ENCODE data around the gene STK10.

Gene STK10

DNA sequence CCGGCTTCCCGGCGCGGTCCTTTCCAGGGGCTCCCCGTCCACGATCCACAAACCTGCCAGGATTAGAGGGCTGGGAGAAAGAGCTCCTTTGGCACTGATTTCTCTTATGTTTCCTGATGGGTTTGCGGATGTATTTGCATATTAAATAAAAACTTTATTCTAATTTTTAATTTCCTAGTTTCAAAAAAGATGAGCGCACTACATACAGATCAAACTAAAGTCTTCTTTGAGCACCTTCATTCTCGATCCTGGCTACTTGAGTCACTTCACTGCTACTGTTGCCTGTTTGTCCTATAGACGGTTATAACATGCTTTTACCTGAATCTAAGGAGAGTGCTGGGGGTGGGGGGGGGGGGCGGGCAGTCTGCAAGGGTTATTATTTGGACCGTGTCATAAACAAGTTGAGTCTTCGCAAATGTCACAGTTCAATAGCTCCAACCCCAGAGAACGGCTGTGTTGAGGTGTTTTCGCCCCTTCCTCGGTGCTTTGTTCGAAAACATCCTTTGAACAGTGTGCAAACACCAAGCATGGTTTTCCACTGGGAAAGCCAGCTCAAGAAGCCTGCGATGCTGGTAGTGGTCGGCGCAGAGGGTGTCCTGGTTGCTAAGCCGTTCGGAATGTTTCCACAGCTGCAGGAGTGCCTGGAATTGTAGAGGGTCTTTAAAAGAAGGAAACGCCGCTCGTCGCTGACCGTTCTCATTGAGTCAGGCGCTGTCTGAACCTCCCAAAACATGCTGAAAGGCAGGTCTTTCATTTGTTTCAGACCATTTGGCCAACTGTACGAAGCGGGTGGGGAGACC is 1.1 kb upstream of the STK10 start:
- peak; percentile 49 for DNase-seq

DNA sequence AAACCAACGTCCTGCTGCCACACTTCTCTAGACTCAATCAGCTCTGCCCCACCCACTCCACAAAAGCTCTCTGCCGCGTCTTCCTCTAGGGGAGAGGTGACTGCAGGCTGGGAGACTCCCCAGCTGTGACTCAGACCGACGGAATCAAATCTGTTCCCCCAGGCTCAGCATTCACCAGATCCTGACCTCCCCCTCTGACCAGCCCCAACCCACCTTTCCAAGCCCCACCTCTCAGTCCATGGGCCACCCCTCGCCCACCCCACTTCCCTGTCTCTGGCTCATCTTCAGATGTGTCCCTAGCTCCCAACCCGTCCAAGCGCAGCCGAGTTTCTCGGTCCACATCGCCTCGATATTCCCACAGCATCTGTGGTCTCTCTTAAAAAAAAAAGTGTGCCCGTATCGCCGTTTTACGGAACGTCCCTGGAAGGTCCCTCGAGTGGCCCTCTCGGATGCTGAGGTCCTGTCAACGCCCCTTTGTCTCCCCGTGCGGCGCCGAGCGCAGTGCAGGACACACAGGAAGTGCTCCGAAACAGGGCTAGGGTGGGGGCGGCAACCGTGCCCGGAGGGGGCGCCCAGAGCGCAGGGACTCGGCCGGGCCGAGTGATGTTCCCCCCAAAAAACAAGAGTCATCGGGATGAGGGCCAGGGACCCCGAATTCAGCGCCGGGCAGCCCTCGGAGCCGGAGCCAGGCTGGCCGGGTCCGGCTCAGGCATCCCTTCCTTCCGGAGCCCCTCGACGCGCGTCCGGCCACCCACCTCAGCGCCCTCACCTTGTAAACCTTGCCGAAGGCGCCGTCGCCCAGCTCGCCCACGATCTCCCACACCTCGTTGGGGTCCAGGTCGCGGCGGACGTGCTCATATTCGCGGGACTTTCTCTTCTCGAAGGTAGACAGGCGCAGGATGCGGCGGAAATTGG is 649 bp downstream of the STK10 start:
- DNase-seq, result peak; percentile 71

DNA sequence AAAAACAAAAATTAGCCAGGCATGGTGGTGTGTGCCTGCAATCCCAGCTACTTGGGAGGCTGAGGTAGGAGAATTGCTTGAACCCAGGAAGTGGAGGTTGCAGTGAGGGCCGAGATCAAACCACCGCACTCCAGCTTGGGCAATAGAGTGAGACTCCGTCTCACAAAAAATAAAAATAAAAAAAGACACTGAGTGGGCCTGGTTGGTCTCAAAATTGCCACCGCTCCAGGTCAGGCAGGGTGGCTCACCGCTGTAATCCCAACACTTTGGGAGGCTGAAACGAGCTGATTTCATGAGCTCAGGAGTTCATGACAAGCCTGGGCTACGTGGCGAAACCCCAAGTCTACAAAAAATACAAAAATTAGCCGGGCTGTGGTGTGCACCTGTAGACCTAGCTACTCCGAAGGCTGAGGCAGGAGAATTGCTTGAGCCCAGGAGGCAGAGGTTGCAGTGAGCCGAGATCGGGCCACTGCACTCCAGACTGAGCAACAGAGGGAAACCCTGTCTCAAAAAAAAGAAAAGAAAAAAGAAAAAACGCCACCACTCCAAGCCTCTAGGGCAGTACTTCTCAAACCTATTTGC is 1.8 kb downstream of the STK10 start:
- no peak for DNase-seq

DNA sequence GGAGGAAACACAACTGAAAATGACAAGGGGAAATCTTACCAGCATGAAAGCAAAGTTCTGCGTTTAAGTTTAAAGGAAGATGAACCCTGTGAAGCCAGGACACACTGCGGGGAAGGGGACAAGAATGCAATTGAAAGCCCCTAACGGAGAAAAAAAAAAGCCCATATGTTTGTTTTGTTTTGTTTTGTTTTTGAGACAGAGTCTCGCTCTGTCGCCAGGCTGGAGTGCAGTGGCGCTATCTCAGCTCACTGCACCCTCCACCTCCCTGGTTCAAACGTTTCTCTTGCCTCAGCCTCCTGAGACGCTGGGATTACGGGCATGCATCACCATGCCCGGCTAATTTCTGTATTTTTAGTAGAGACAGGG is 2.9 kb downstream of the STK10 start:
- no peak for DNase-seq

DNA sequence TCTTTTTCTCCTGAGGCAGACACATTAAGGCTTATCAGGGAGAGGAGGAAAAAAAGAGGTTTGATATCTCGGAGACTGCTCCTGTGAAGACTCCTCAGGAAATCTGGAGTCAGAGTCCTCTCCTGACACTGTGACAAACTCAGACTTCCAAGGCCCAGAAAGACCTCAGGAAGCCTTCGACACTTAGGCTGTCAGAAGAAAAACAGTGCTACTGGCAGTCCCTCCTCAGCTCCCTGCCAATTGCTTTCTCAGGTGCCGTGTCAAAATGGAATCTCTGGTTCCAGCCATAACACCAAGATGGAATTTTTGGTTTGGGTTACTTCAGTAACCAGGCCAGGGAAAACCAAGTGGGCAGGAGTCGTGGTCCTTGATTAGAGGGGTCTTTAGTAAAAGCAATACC is 4.1 kb downstream of the STK10 start:
- DNase-seq, result no peak

DNA sequence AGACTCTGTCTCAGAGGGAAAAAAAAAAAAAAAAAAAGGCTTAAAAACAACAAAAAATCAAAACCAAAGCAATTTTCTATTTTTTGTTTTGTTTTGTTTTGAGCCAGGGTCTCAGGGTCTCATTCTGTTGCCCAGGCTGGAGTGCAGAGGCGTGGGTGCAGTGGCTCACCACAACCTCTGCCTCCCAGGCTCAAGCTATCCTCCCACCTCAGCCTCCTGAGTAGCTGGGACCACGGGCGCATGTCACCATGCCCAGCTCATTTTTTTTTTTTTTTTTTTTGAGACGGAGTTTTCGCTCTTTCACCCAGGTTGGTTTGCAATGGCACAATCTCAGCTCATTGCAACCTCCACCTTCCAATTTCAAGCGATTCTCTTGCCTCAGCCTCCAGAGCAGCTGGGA is 5.7 kb downstream of the STK10 start:
- no peak for DNase-seq

DNA sequence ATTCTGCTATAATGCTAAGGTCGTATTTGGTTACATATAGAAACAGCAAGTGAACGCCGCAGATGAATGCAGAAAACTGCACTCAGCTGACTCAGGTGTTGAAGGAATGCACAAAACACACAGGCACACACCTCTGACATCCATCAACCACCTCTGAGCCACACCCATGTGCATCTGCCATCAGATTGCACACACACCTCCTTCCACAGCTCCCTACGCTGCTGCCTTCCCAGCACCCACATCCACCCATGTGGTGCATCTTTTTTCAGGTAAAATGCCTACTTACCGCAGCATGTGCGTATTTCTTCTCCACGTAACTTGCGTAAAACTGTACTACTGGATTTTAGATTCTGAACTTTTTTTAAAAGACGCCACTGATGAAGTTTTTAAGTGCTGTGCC is 7.1 kb downstream of the STK10 start:
- no peak for DNase-seq

DNA sequence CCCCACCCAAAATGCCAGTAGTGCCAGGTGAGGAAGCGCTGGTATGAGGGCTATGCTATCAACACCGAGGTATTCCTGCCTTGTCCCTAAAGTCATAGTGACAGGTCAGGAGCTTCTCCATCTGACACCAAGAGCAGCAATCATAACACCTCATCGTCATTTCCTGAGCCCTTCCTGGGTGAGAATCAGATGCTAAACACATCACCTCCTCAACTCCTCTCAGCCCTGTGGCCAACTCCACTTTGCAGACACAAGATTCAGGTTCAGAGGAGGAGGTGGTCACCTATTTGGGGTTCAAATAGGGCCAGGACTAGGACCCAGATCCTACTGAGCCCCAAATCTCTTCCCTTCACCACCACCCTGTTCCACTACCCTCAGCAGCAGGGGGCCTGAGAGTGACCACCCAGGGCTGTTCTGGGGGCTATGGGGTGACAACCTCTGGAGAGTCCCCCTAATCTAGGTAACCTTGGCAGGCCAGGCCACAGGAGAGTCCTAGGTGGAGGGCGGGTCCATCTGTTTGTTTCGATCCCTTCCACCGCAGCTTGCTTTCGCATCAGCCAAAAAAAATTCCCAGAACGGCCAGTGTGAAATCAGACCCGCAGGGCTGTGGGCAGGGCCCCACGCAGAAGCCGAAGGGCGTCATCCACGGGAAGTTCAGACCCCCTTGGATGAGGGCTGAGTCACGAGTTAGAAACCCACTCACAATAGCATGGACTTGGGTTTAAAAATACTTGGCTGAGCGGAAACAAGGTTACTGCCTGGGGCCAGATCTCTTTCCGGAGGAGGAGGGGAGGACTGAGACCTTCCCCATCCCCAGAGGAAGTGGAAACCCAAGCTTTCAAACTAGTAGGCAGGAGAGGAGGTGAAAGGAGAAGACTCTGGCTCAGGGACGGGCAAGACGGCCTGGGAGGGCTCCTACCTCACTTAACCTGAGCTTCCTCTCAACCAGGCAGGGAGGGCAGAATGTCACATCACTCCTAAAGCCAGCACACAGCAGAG is 8.7 kb downstream of the STK10 start:
- DNase-seq, result no peak

DNA sequence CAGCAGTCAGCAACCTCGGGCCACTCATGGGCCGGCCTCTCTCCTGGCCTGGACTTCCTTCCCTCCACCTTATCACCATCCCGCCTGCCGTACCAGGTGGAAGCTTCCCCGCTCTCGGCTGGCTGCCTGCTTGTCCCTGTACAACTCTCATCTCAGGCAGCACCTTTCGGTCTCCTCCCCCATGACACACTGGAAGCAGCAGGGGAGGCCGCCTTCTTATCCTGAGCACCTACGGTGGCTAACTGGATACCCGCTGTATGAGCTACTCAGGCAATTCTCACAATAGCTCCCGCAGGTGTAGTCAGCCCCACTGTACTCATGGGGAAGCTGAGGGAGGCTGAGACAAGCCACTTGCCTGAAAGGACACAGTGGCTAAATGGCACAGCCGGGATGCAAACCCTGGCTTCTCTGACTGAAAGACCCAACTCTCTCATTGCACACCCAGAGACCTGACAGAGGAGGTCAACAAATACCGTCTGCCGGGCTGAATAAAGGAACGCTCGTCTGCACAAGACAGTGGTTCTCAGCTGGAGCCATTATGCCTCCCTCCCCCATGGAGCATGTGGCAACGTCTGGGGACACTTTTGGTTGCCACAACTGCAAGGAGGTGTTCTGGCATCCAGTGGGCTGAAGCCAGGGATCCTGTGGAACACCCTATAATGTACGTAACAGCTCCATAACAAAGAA is 9.6 kb downstream of the STK10 start:
- DNase-seq, result peak; percentile 25

DNA sequence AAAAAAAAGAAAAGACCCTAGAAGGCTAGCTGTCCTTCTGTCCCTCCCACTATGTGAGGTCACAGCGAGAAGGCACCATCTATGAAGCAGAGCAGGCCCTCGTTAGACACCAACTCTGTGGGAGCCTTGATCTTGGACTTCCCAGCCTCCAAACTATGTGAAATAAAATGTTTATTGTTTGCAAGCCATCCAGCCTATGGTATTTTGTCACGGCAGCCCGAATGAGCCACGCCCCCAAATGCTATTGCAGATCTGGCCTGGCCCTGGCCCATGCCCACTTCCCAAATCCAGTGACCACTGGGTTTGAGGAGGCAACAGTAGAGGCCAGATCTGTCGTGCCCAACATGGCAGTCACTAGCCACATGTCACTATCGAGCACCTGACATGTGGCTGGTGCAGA is 10.8 kb downstream of the STK10 start:
- no peak for DNase-seq

DNA sequence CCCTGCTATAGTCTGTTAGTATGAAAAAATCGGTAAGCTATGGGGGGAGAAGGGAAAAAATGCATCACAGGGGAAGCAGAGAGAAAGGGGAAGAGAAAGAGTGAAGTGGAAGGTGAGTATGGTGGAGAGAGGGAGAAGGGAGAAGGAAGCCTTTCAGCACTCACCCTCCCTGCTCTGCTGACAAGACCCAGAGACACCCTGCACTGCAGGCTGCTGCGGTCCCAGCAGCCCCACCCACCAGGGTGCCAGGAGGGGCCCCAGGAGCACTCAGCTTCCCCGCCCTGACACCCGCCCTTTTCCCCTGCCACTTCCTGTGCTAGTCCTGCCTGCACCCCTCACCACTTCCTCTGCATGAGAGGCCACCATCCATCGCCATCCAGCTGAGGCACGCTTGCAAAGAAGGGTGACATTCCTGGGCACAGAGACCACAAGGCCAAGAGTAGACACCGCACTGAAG is 12.7 kb downstream of the STK10 start:
- DNase-seq, result peak; percentile 10

DNA sequence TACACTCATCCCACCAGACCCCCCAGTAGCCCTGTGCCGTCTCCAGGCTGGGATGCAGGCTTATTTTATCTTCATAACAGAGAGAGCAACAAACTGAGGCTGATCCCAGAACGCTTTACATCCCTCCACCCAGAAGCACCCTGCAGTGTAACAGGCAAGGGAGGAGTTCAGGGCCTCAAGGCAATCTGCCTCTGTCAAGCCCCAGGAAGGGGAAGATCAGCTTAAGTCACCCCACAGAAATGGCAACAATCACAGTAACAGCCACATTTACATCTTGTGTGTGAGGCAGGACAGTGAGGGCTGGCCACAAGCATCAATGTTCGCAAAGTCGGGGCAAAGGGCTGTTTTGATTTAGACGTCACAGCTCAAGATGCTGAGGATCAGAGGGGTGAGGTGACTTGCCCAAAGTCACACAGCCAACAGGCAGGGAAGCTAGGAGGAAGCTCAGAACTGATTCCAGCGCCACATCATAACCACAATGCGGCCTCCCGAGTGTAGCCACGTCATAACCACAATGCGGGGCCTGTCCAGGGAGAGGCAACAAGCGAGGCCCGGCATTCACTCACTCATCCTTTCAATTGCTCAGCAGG is 14.4 kb downstream of the STK10 start:
- no peak for DNase-seq

DNA sequence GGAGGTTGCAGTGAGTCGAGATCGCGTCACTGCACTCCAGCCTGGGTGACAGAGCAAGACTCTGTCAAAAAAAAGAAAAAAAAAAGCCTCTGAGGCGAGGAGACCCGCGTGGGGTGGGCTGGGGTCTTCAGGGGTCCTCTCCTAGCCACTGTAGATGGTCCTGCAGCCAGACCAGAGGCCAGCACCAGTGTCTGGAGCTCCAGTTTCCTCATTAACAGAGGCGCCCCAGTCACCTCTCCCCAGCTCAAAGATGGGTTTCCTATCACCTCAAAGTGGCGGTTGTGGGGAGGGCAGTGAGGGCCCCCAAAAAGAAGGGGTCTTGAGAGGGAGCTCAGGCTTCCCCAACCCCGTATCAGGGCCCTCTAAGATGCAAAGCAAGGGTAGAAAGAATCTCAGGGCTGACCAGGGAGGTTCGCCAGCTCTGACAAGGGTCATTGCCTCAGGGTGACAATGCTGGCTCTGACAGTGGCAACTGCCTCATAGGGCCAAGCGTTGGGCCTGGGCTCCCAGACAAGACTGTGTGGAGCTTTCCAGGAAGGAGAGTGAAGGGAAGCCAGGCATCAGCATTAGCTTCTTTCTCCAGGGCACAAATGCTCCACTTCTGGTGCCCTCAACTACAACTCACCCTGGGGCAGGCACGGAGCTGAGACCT is 15.0 kb downstream of the STK10 start:
- DNase-seq, result no peak

DNA sequence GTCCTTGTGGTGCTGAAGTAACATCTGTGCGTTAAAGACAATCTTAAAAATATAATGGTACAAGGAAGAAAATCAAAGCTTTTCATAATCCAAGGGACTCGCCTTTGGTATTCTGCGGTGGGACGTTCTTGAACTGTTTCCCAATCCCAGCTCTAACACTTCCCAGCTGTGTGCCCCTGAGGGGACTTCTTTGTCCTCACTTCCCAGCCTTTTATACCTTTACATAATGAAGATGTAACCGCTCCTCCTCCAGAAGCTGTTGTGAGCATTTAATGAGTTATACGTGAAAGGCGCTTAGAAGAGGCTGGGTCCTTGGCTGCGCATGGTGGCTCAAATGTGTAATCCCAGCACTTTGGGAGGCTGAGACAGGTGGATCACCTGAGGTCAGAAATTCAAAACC is 16.9 kb downstream of the STK10 start:
- DNase-seq, result no peak

DNA sequence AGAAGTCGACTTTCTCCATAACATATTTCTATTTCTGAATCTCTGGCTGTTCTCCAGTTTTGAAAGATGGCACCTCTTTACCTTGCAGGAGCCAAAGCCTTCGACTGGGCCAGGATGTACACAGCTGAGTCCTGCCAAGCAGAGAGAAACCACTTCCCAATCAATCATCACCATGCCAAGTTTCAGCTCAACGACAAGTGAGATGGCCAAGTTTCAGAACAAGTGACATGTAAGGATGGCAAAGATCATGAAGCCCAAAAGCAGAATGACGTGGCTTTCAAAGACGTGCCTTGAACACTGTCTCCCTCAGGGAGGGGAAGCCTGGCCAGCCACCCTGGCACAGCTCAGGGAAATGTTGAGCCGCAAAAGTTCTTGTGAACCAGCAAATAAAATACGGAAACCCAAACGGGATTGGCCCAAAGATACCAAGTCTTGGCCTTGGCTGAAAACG is 17.7 kb downstream of the STK10 start:
- no peak for DNase-seq

DNA sequence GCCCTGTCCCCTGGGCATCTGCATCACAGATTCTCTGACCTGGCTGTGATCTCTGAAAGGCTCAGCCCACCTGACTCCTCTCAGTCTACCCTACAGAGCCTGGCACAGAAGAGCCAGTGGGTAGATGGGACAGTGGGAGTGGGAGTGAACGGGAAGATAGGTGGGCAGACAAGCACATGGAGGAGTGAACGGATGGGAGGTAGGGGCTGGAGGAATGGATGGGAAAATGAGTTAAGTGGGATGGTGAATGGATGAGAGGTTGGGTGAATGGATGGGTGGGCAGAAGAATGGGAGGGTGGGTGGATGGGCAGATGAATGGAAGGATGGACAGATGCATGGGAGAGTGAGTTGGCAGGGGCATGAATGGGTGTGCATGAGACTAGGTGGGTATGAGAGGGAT is 18.8 kb downstream of the STK10 start:
- no peak for DNase-seq

DNA sequence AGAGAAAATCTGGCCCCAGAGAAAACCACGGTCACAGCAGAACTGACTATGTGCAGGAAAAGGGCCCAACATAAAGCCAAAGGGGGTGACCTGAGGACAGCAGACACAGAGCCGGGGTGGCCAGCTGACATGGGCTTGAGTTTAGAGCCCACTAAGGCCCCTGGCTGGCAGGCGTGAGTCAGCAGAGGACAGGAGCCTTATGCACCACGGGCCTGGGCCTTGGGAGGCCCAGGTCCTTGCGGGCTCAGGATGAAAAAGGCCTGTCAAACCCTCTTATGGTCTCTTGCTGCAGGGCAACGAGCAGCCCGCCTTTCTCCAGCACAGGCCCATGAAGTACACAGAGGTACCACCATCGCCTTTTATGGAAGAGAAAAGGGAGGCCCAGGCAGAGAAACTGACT is 19.7 kb downstream of the STK10 start:
- DNase-seq, result no peak

DNA sequence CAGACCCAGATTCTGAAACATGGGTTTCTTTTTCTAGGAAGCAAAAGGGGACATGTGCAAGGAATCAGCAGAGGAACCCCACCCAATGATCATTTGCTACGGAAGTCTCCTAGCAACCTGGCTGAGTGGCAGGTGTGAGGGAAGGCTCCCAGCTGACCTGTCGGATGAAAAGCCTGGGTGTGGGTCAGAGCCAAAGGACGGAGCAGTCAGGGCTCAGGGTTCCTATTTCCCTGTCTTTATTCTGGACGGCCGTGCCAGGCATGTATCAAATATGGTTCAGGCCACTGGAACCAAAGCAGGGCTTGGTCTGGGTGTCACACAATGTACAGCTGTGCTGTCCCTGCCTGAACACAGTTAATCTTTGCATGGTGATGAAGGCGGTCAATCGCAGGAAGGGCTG is 20.1 kb downstream of the STK10 start:
- peak; percentile 26 for DNase-seq

DNA sequence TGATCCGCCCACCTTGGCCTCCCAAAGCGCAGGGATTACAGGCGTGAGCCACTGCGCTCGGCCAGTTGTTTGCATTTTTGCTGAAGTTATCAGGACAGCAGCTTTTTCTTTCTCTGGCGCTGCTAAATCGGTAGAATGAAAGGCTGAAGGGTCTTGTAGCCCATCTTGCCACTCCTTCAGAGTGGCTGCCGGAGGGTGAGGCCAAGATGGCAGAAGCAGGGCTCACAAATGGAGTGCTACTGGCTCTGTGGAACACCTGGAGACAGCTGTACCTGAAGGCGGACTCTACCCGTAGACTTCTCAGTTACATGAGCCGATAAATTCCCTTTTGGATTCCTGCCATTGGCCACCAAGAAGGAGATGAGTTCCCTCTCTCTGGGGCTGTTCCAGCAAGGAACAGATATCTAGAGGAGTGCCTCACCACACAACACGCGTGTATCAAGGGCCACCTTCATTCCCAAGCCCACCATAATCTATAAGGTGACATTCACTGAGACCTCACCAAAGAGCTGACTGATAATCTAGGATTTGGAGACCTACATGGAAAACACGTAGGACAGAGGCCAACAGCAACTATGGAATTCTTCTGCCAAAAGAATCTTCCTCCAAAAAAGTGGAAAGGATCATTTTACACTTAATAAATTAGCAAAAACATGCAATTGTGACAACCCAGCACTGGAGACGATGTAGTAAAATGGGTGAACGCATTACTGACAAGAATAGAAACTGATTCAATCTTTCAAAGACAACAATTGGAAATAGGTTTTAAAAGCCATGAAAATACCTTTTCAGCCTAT is 21.8 kb downstream of the STK10 start:
- no peak for DNase-seq

DNA sequence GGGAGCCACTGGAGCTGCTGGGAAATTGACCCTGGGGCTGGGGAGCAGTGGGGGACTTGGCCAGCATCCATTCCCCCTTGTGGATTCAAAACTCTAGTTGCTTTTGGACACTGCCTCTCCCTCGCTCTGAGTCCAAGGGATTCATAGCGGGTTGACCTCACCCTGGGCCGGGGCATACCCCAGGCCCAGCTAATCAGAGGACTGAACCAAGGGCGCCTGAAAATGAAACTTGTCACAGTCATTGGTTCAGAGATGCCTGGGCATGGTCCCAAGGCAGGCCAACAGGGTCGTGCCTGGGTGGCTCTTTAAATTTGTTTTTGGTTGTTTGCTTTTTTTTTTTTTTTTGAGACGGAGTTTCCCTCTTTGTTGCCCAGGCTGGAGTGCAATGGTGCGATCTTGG is 22.6 kb downstream of the STK10 start:
- DNase-seq, result no peak
